Measurements from ENCODE around the gene MTA2.

DNA sequence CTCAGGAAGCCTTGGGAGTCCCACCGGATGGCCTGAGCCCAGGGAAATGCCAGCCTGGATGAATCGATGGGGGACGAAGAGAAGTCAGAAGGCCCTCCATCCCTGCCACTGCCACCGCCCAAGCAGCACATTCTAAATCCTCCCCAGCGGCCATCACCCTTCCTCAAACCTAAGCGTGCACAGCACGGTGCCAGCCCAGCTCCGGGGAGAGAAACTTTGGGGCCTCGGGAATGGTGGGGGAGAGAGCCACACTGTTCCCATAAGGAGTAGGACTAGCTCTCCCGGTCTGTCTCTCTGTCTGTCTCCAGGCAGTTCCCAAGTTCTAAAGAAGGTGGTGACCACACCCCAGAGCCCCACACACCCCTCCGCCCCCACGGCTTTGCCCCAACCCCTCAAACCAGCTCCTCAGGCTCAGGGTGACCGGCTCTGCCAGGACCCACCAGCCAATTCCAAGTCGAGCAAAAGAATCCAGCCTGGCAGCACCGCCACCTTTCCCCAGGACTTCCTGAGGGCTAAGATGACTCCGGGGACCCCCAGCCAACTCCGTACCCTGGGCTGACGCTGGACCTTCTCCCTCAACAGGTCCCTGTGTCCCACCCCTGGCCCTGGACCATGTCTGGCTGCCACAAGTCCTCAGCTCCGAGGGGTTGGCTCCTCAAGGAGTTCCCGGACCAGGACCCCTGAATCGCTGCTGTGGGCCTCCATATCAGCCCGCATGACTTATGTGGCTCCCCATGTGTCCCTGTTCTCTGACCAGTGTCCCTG lies 57.8 kb downstream of the MTA2 start:
- TF ChIP-seq, protein P1, sequence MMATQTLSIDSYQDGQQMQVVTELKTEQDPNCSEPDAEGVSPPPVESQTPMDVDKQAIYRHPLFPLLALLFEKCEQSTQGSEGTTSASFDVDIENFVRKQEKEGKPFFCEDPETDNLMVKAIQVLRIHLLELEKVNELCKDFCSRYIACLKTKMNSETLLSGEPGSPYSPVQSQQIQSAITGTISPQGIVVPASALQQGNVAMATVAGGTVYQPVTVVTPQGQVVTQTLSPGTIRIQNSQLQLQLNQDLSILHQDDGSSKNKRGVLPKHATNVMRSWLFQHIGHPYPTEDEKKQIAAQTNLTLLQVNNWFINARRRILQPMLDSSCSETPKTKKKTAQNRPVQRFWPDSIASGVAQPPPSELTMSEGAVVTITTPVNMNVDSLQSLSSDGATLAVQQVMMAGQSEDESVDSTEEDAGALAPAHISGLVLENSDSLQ (IDR thresholded peaks at IDR 0.05), result no peak
- no peak for TF ChIP-seq CTCF (IDR thresholded peaks at IDR 0.05 in 2 of 3, conservative IDR thresholded peaks at IDR 0.05 in 1 of 3; ENCODE audit: control insufficient read depth in 2 of 3, extremely low read depth in 1 of 3, insufficient read depth in 1 of 3, low read depth in 3 of 3, low read length in 3 of 3)
- TF ChIP-seq POLR2AphosphoS5 (IDR thresholded peaks at IDR 0.05; ENCODE audit: low read length), result no peak
- no peak for TF ChIP-seq BCLAF1 (IDR thresholded peaks at IDR 0.05)
- TF ChIP-seq PRDM15 (CRISPR knock-in tag; IDR thresholded peaks at IDR 0.05), result no peak
- TF ChIP-seq MLLT1 (IDR thresholded peaks at IDR 0.05), result peak; percentile 48
- no peak for TF ChIP-seq ETV6 (conservative IDR thresholded peaks at IDR 0.05 in 1 of 2, IDR thresholded peaks at IDR 0.05 in 1 of 2; ENCODE audit: borderline replicate concordance in 1 of 2, low read depth in 1 of 2)
- TF ChIP-seq SPI1 (IDR thresholded peaks at IDR 0.05; ENCODE audit: borderline replicate concordance, insufficient read depth, low read depth, low read length), result no peak
- no peak for TF ChIP-seq USF1 (IDR thresholded peaks at IDR 0.05; ENCODE audit: borderline replicate concordance, extremely low read length, insufficient read depth, low read depth, low read length)
- TF ChIP-seq POLR2A (IDR thresholded peaks at IDR 0.05; ENCODE audit: low read depth, low read length), result no peak
- TF ChIP-seq RBBP5 (conservative IDR thresholded peaks at IDR 0.05), result no peak
- TF ChIP-seq GABPA (IDR thresholded peaks at IDR 0.05; ENCODE audit: low read depth), result no peak

All from GM12878 (cell line).